ENCODE data around the gene PNKD. TPM values are rescaled to one million over a fixed set of nuclear protein-coding genes. Genes with fewer than 3 reads are reported as not detected.

PNKD gene
- total RNA-seq, 1 experiment from 2014 or later = 58.1 TPM

DNA sequence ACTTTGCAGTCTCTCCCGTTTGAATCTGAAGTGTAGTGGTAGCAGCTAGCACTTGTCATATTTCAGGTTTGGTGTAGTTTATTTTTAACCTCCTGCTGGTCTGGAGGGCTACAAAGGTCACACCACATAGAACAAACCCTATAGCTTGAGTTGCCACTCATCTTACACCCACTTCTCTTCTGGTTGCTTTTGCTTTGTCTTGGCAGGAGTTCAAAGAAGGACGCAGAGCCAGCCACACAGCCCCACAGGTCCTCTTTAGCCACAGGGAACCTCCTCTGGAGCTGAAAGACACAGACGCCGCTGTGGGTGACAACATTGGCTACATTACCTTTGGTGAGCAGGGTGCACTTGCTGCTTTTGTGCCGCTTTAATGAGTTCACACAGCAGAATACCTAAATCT is 25.1 kb upstream of the PNKD start:
- Histone ChIP-seq H3K79me2 (ENCODE audit: insufficient read depth, low read length) (no peaks in the 10 kb centered on the region; the same call in 1 of the 2 replicates), H3K9me2 (ENCODE audit: insufficient read depth) (no peaks in the 10 kb centered on the region), H3K27ac (ENCODE audit: low read depth, low read length) (no peak overlapping the region), H2AFZ (ENCODE audit: low read depth, low read length, poor library complexity, severe bottlenecking) (no peak overlapping the region), H3K27me3 (ENCODE audit: insufficient read depth, low read length) (no peaks in the 10 kb centered on the region), H3K4me3 (replicated peaks in 1 of 2; ENCODE audit: low read depth in 1 of 2, low read length in 2 of 2) (no peak overlapping the region), H3K36me3 (ENCODE audit: control insufficient read depth in 1 of 2, insufficient read depth in 2 of 2, low read length in 2 of 2) (peaks cover 39 to 57% of the 10 kb centered on the region in 2 experiments; a peak in 3 of 4 replicates), H3K9ac (ENCODE audit: low read length) (no peak overlapping the region), H3K4me1 (ENCODE audit: control insufficient read depth in 1 of 2, insufficient read depth in 2 of 2, low read length in 2 of 2) (no peaks in the 10 kb centered on the region), H4K20me1 (ENCODE audit: insufficient read depth) (no peaks in the 10 kb centered on the region), H3K4me2 (ENCODE audit: low read length) (no peak overlapping the region), H3K9me3 (ENCODE audit: control insufficient read depth in 1 of 2, insufficient read depth in 1 of 2, low read depth in 1 of 2, low read length in 2 of 2) (no peaks in the 10 kb centered on the region)
- TF ChIP-seq RAD21 (IDR thresholded peaks at IDR 0.05; ENCODE audit: low read depth) (no peak), ZBTB33 (IDR thresholded peaks at IDR 0.05; ENCODE audit: extremely low read depth, insufficient replicate concordance, low read length) (no peak), SRF (IDR thresholded peaks at IDR 0.05; ENCODE audit: low read depth) (no peak), SP1 (IDR thresholded peaks at IDR 0.05; ENCODE audit: low read depth) (no peak), CEBPB (IDR thresholded peaks at IDR 0.05; ENCODE audit: low read depth) (no peak), POLR2AphosphoS5 (IDR thresholded peaks at IDR 0.05; ENCODE audit: low read depth, low read length) (no peak), YY1 (IDR thresholded peaks at IDR 0.05; ENCODE audit: extremely low read depth, insufficient replicate concordance, low read depth, low read length) (no peak), EZH2 (IDR thresholded peaks at IDR 0.05) (no peak), ZNF274 (IDR thresholded peaks at IDR 0.05; ENCODE audit: low read depth, low read length) (no peak), EGR1 (IDR thresholded peaks at IDR 0.05; ENCODE audit: low read depth) (no peak)
- TF ChIP-seq, protein P1, sequence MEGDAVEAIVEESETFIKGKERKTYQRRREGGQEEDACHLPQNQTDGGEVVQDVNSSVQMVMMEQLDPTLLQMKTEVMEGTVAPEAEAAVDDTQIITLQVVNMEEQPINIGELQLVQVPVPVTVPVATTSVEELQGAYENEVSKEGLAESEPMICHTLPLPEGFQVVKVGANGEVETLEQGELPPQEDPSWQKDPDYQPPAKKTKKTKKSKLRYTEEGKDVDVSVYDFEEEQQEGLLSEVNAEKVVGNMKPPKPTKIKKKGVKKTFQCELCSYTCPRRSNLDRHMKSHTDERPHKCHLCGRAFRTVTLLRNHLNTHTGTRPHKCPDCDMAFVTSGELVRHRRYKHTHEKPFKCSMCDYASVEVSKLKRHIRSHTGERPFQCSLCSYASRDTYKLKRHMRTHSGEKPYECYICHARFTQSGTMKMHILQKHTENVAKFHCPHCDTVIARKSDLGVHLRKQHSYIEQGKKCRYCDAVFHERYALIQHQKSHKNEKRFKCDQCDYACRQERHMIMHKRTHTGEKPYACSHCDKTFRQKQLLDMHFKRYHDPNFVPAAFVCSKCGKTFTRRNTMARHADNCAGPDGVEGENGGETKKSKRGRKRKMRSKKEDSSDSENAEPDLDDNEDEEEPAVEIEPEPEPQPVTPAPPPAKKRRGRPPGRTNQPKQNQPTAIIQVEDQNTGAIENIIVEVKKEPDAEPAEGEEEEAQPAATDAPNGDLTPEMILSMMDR (IDR thresholded peaks at IDR 0.05 in 2 of 3, conservative IDR thresholded peaks at IDR 0.05 in 1 of 3; ENCODE audit: borderline replicate concordance in 1 of 3, insufficient read depth in 1 of 3, low read depth in 2 of 3, low read length in 2 of 3) = no peak
- TF ChIP-seq, protein P2, sequence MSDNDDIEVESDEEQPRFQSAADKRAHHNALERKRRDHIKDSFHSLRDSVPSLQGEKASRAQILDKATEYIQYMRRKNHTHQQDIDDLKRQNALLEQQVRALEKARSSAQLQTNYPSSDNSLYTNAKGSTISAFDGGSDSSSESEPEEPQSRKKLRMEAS (IDR thresholded peaks at IDR 0.05) = no peak
- TF ChIP-seq, protein P3, sequence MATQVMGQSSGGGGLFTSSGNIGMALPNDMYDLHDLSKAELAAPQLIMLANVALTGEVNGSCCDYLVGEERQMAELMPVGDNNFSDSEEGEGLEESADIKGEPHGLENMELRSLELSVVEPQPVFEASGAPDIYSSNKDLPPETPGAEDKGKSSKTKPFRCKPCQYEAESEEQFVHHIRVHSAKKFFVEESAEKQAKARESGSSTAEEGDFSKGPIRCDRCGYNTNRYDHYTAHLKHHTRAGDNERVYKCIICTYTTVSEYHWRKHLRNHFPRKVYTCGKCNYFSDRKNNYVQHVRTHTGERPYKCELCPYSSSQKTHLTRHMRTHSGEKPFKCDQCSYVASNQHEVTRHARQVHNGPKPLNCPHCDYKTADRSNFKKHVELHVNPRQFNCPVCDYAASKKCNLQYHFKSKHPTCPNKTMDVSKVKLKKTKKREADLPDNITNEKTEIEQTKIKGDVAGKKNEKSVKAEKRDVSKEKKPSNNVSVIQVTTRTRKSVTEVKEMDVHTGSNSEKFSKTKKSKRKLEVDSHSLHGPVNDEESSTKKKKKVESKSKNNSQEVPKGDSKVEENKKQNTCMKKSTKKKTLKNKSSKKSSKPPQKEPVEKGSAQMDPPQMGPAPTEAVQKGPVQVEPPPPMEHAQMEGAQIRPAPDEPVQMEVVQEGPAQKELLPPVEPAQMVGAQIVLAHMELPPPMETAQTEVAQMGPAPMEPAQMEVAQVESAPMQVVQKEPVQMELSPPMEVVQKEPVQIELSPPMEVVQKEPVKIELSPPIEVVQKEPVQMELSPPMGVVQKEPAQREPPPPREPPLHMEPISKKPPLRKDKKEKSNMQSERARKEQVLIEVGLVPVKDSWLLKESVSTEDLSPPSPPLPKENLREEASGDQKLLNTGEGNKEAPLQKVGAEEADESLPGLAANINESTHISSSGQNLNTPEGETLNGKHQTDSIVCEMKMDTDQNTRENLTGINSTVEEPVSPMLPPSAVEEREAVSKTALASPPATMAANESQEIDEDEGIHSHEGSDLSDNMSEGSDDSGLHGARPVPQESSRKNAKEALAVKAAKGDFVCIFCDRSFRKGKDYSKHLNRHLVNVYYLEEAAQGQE (IDR thresholded peaks at IDR 0.05; ENCODE audit: low read depth) = no peak
- BruUV-seq (replicated peaks) = no TSS peak
- RAD21 ChIA-PET (ENCODE audit: low non-redundant PET in 1 of 2, low total read pairs in 2 of 2, uncharacterized antibody in 2 of 2, unreplicated experiment in 2 of 2) = no interaction called here
- POLR2A ChIA-PET = no interaction called here
- CTCF ChIA-PET = no interaction called here
- ATAC-seq (no peak), DNase-seq (ENCODE audit: low read depth, low spot score) (no peak)
- intact Hi-C loops (cut with micrococcal nuclease) = no loop called here
